HG02981 (cell line): ENCODE results near the gene CALN1.
"Not testable (repeated sequence)": the region's sequence is repeated elsewhere in the genome, so short reads cannot be mapped to it uniquely, and the experiment has no call there.

Experiments
- ATAC-seq: cut with Tn5 transposase; IDR thresholded peaks from one replicate; pipeline ENCODE4 v1.9.1; 2021; ENCODE audit warnings: mild to moderate bottlenecking, moderate library complexity; ENCODE audit not compliant: unreplicated experiment

Gene CALN1

GRCh38 chr7:72412121-72412618, at the start of gene CALN1:
CALN1 (minus strand) TSS chr7:72412338.
- not testable (repeated sequence) for ATAC-seq

- no peak for ATAC-seq
Measured at GRCh38 chr7:72453471-72453870, 41.3 kb upstream of the CALN1 start.

GRCh38 chr7:72447465-72448204, 35.5 kb upstream of the CALN1 start:
- ATAC-seq = no peak

- no peak for ATAC-seq
Measured at GRCh38 chr7:72446591-72447462, 34.7 kb upstream of the CALN1 start.

- no peak for ATAC-seq
Measured at GRCh38 chr7:72446131-72446530, 34.0 kb upstream of the CALN1 start.

GRCh38 chr7:72445580-72445979, 33.4 kb upstream of the CALN1 start:
- no peak for ATAC-seq

- ATAC-seq = no peak
Measured at GRCh38 chr7:72445075-72445474, 32.9 kb upstream of the CALN1 start.

GRCh38 chr7:72444026-72444776, 32.1 kb upstream of the CALN1 start:
- no peak for ATAC-seq

GRCh38 chr7:72441791-72442190, 29.7 kb upstream of the CALN1 start:
- no peak for ATAC-seq

- ATAC-seq = no peak
Measured at GRCh38 chr7:72438491-72438890, 26.4 kb upstream of the CALN1 start.

GRCh38 chr7:72437610-72438009, 25.5 kb upstream of the CALN1 start:
- ATAC-seq = no peak

- no peak for ATAC-seq
Measured at GRCh38 chr7:72437061-72437585, 25.0 kb upstream of the CALN1 start.

- ATAC-seq = no peak
Measured at GRCh38 chr7:72435925-72436480, 23.9 kb upstream of the CALN1 start.

GRCh38 chr7:72435366-72435765, 23.2 kb upstream of the CALN1 start:
- ATAC-seq = no peak

- no peak for ATAC-seq
Measured at GRCh38 chr7:72430531-72430930, 18.4 kb upstream of the CALN1 start.

GRCh38 chr7:72429316-72429715, 17.2 kb upstream of the CALN1 start:
- ATAC-seq = no peak

GRCh38 chr7:72416846-72417245, 4.7 kb upstream of the CALN1 start:
- no peak for ATAC-seq

GRCh38 chr7:72415586-72415985, 3.4 kb upstream of the CALN1 start:
- no peak for ATAC-seq

GRCh38 chr7:72413886-72414285, 1.7 kb upstream of the CALN1 start:
- ATAC-seq = no peak

GRCh38 chr7:72413290-72413689, 1.2 kb upstream of the CALN1 start:
- no peak for ATAC-seq

GRCh38 chr7:72411419-72411818, 719 bp downstream of the CALN1 start:
- ATAC-seq = no peak
